H9 (cell line): Measurements from ENCODE around the gene RPL19. TPM values are rescaled to one million over a fixed set of nuclear protein-coding genes. Genes with fewer than 3 reads are reported as not detected.

Experiments used
- DNase-seq: peaks from one replicate; pipeline ENCODE4 v3.0.0-alpha.2; 2017
- H2AFZ ChIP-seq: one replicate; pipeline ENCODE4 v1.6.1; 2013; ENCODE audit warnings: mild to moderate bottlenecking, low read length, control low read depth, moderate library complexity
- H2AK5ac ChIP-seq: 2 replicates; pipeline ENCODE4 v1.6.1; 2013; ENCODE audit warnings: low read length, control low read depth, mixed read lengths; ENCODE audit not compliant: insufficient read length
- H2BK120ac ChIP-seq: one replicate; pipeline ENCODE4 v1.6.1; 2013; ENCODE audit warnings: low read depth, mild to moderate bottlenecking, low read length, control low read depth, inconsistent platforms; ENCODE audit not compliant: poor library complexity, severe bottlenecking
- H2BK12ac ChIP-seq: 2 replicates; pipeline ENCODE4 v1.6.1; 2013; ENCODE audit warnings: low read length, control low read depth, mixed read lengths, low read depth; ENCODE audit not compliant: insufficient read length
- H2BK15ac ChIP-seq: 2 replicates; pipeline ENCODE4 v1.6.1; 2013; ENCODE audit warnings: low read depth, low read length, control low read depth
- H2BK20ac ChIP-seq: one replicate; pipeline ENCODE4 v1.6.1; 2013; ENCODE audit warnings: low read depth, mild to moderate bottlenecking, low read length, control low read depth, inconsistent platforms; ENCODE audit not compliant: poor library complexity, severe bottlenecking
- H2BK5ac ChIP-seq: 2 replicates; pipeline ENCODE4 v1.6.1; 2013; ENCODE audit warnings: low read length, control low read depth, mixed read lengths; ENCODE audit not compliant: insufficient read length
- H3K14ac ChIP-seq: 2 replicates; pipeline ENCODE4 v1.6.1; 2013; ENCODE audit warnings: low read length, control low read depth; ENCODE audit not compliant: insufficient read depth
- H3K18ac ChIP-seq: 2 replicates; pipeline ENCODE4 v1.6.1; 2013; ENCODE audit warnings: low read depth, mild to moderate bottlenecking, mixed read lengths, low read length, control low read depth; ENCODE audit not compliant: insufficient read length
- H3K23ac ChIP-seq: 2 replicates; pipeline ENCODE4 v1.6.1; 2013; ENCODE audit warnings: low read length, control low read depth, mixed read lengths, low read depth; ENCODE audit not compliant: insufficient read length
- H3K23me2 ChIP-seq: 2 replicates; pipeline ENCODE4 v1.6.1; 2013; ENCODE audit warnings: low read depth, mild to moderate bottlenecking, mixed read lengths, low read length, control low read depth; ENCODE audit not compliant: insufficient read length, poor library complexity, severe bottlenecking
- H3K27ac ChIP-seq: 2 replicates; pipeline ENCODE4 v1.5.1; 2013; ENCODE audit warnings: low read length, control low read depth, mixed read lengths, low read depth; ENCODE audit not compliant: insufficient read length
- H3K27me3 ChIP-seq: 2 replicates; pipeline ENCODE4 v1.6.1; 2013; ENCODE audit warnings: low read length, control low read depth, inconsistent platforms; ENCODE audit not compliant: insufficient read depth
- H3K4ac ChIP-seq: 2 replicates; pipeline ENCODE4 v1.6.1; 2013; ENCODE audit warnings: low read depth, mild to moderate bottlenecking, control low read depth, inconsistent platforms, low read length, moderate library complexity
- H3K4me1 ChIP-seq: 2 replicates; pipeline ENCODE4 v1.6.1; 2013; ENCODE audit warnings: low read length, control low read depth, inconsistent platforms; ENCODE audit not compliant: insufficient read depth
- H3K4me2 ChIP-seq: 2 replicates; pipeline ENCODE4 v1.6.1; 2013; ENCODE audit warnings: low read length, control low read depth, mixed read lengths; ENCODE audit not compliant: insufficient read length, insufficient read depth
- H3K56ac ChIP-seq: 2 replicates; pipeline ENCODE4 v1.6.1; 2013; ENCODE audit warnings: low read depth, mild to moderate bottlenecking, mixed read lengths, low read length, control low read depth; ENCODE audit not compliant: insufficient read length
- H3K79me1 ChIP-seq: 2 replicates; pipeline ENCODE4 v1.6.1; 2013; ENCODE audit warnings: low read depth, mild to moderate bottlenecking, moderate library complexity, low read length, control low read depth, inconsistent platforms; ENCODE audit not compliant: insufficient read depth, poor library complexity, severe bottlenecking
- H3K79me2 ChIP-seq: 2 replicates; pipeline ENCODE4 v1.6.1; 2013; ENCODE audit warnings: low read length, control low read depth, inconsistent platforms; ENCODE audit not compliant: insufficient read depth
- H3K9ac ChIP-seq: 2 replicates; pipeline ENCODE4 v1.6.1; 2013; ENCODE audit warnings: low read length, control low read depth, mixed read lengths; ENCODE audit not compliant: insufficient read length; ENCODE audit errors: extremely low read depth
- H3K9me3 ChIP-seq: one replicate; pipeline ENCODE4 v1.6.1; 2013; ENCODE audit warnings: low read depth, low read length, inconsistent platforms; ENCODE audit not compliant: control insufficient read depth
- H3T11ph ChIP-seq: one replicate; pipeline ENCODE4 v1.6.1; 2013; ENCODE audit warnings: mild to moderate bottlenecking, low read length, control low read depth, inconsistent platforms
- H4K20me1 ChIP-seq: one replicate; pipeline ENCODE4 v1.6.1; 2013; ENCODE audit not compliant: control insufficient read depth, insufficient read length, insufficient read depth
- H4K5ac ChIP-seq: 2 replicates; pipeline ENCODE4 v1.6.1; 2013; ENCODE audit warnings: low read depth, mild to moderate bottlenecking, mixed read lengths, low read length, control low read depth; ENCODE audit not compliant: insufficient read length
- H4K8ac ChIP-seq: replicated peaks from 2 replicates; pipeline ENCODE4 v1.6.1; 2013; ENCODE audit warnings: low read length, control low read depth, mixed read lengths, low read depth; ENCODE audit not compliant: insufficient read length
- H4K91ac ChIP-seq: 2 replicates; pipeline ENCODE4 v1.6.1; 2013; ENCODE audit warnings: low read depth, mild to moderate bottlenecking, moderate library complexity, mixed read lengths, low read length, control low read depth; ENCODE audit not compliant: insufficient read length
- H3K27ac Mint-ChIP-seq, 3 experiments: 2 replicates in 2 of 3; 3 replicates in 1 of 3; pipeline ENCODE4 v1.8.0; 2020 to 2021; ENCODE audit warnings: mixed read lengths in 3 of 3, mild to moderate bottlenecking in 1 of 3, moderate library complexity in 1 of 3
- H3K27me3 Mint-ChIP-seq: 2 replicates; pipeline ENCODE4 v1.8.0; 2021; ENCODE audit warnings: low read depth, mild to moderate bottlenecking, moderate library complexity, mixed read lengths
- H3K36me3 Mint-ChIP-seq, 3 experiments: 2 replicates in 2 of 3; 3 replicates in 1 of 3; pipeline ENCODE4 v1.8.0; 2020 to 2021; ENCODE audit warnings: low read depth in 3 of 3, mixed read lengths in 3 of 3; ENCODE audit not compliant: insufficient read depth in 1 of 3
- H3K4me1 Mint-ChIP-seq, 2 experiments: 2 replicates each; pipeline ENCODE4 v1.8.0; 2020; ENCODE audit warnings: mixed read lengths in 2 of 2
- H3K4me3 Mint-ChIP-seq, 2 experiments: 2 replicates in 1 of 2; 3 replicates in 1 of 2; pipeline ENCODE4 v1.8.0; 2020 to 2021; ENCODE audit warnings: mild to moderate bottlenecking in 2 of 2, mixed read lengths in 2 of 2, moderate library complexity in 1 of 2
- H3K9me3 Mint-ChIP-seq, 2 experiments: 2 replicates in 1 of 2; 3 replicates in 1 of 2; pipeline ENCODE4 v1.8.0; 2020; ENCODE audit warnings: mild to moderate bottlenecking in 2 of 2, mixed read lengths in 2 of 2, moderate library complexity in 1 of 2
- WGBS: extraction: QIAGEN DNeasy Blood & Tissue Kit; methylation state at CpG from one replicate; pipeline ENCODE4 v1.1.7; 2013; ENCODE audit warnings: missing lambda C conversion rate, low lambda C conversion rate, mixed read lengths; ENCODE audit not compliant: insufficient read length; ENCODE audit errors: extremely low coverage; 5-methylcytosine and 5-hydroxymethylcytosine counted together
- total RNA-seq: library from RNA; stranded (reverse); gene quantifications from 2 replicates; pipeline ENCODE4 v1.2.1, GENCODE V29; 2021
- TF ChIP-seq, protein P1 (sequence below): fragments of 200-600 bp; sonication (generic); conservative IDR thresholded peaks from 3 replicates; pipeline ENCODE4 v1.8.0; 2021; ENCODE audit warnings: antibody characterized with exemption, mild to moderate bottlenecking

Gene RPL19
- total RNA-seq, 1 experiment from 2014 or later, result 2,038 TPM

- no peaks in the 10 kb centered on the region for H3K9me3 ChIP-seq
- H4K5ac ChIP-seq, result no peak overlapping the region
- H2AFZ ChIP-seq, result no peak overlapping the region
- no peak overlapping the region for H3K4me3 Mint-ChIP-seq
- H3K79me2 ChIP-seq, result no peaks in the 10 kb centered on the region
- TF ChIP-seq, protein P1, sequence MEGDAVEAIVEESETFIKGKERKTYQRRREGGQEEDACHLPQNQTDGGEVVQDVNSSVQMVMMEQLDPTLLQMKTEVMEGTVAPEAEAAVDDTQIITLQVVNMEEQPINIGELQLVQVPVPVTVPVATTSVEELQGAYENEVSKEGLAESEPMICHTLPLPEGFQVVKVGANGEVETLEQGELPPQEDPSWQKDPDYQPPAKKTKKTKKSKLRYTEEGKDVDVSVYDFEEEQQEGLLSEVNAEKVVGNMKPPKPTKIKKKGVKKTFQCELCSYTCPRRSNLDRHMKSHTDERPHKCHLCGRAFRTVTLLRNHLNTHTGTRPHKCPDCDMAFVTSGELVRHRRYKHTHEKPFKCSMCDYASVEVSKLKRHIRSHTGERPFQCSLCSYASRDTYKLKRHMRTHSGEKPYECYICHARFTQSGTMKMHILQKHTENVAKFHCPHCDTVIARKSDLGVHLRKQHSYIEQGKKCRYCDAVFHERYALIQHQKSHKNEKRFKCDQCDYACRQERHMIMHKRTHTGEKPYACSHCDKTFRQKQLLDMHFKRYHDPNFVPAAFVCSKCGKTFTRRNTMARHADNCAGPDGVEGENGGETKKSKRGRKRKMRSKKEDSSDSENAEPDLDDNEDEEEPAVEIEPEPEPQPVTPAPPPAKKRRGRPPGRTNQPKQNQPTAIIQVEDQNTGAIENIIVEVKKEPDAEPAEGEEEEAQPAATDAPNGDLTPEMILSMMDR, result no peak
- peaks cover 2% of the 10 kb centered on the region for H4K20me1 ChIP-seq
- H2BK5ac ChIP-seq, result no peak overlapping the region
- H3K56ac ChIP-seq, result no peak overlapping the region
- no peaks in the 10 kb centered on the region; a peak in 1 of 5 replicates for H3K9me3 Mint-ChIP-seq
- no peak overlapping the region for H4K91ac ChIP-seq
- H2AK5ac ChIP-seq, result no peak overlapping the region
- H3K14ac ChIP-seq, result no peak overlapping the region
- H3K9ac ChIP-seq, result no peak overlapping the region
- no peak overlapping the region for H2BK120ac ChIP-seq
- H4K8ac ChIP-seq, result no peak overlapping the region
- WGBS, result no CpG with 5 or more reads among the region's 11 CpGs
- H2BK15ac ChIP-seq, result no peak overlapping the region
- peaks cover 14 to 28% of the 10 kb centered on the region in 2 experiments for H3K4me1 Mint-ChIP-seq
- H2BK12ac ChIP-seq, result no peak overlapping the region
- H3K23ac ChIP-seq, result no peak overlapping the region
- no peaks in the 10 kb centered on the region for H3K4me1 ChIP-seq
- H2BK20ac ChIP-seq, result no peak overlapping the region
- H3T11ph ChIP-seq, result no peak overlapping the region
- H3K79me1 ChIP-seq, result no peaks in the 10 kb centered on the region
- H3K27ac ChIP-seq, result no peak overlapping the region
- no peak overlapping the region for H3K4me2 ChIP-seq
- H3K18ac ChIP-seq, result no peak overlapping the region
- H3K36me3 Mint-ChIP-seq, result no peaks in the 10 kb centered on the region
- DNase-seq, result no peak
- H3K23me2 ChIP-seq, result no peaks in the 10 kb centered on the region
- no peaks in the 10 kb centered on the region for H3K27me3 ChIP-seq
- no peak overlapping the region for H3K27ac Mint-ChIP-seq
- H3K4ac ChIP-seq, result no peak overlapping the region
- peaks cover 2% of the 10 kb centered on the region; the same call in 1 of the 2 replicates for H3K27me3 Mint-ChIP-seq
These were observed 44.0 kb downstream of the RPL19 start for GRCh38 chr17:39244016-39244599.
